GM18861 (cell line): ENCODE results near the gene ITGB8.
A peak's percentile ranks its signal among the peaks of the same experiment; 100 is the strongest.
"Not testable (repeated sequence)": the region's sequence is repeated elsewhere in the genome, so short reads cannot be mapped to it uniquely, and the experiment has no call there.

ENCODE experiments used
- ATAC-seq: cut with Tn5 transposase; IDR thresholded peaks from one replicate; pipeline ENCODE4 v1.9.1; 2021; ENCODE audit not compliant: unreplicated experiment

ITGB8 gene

DNA sequence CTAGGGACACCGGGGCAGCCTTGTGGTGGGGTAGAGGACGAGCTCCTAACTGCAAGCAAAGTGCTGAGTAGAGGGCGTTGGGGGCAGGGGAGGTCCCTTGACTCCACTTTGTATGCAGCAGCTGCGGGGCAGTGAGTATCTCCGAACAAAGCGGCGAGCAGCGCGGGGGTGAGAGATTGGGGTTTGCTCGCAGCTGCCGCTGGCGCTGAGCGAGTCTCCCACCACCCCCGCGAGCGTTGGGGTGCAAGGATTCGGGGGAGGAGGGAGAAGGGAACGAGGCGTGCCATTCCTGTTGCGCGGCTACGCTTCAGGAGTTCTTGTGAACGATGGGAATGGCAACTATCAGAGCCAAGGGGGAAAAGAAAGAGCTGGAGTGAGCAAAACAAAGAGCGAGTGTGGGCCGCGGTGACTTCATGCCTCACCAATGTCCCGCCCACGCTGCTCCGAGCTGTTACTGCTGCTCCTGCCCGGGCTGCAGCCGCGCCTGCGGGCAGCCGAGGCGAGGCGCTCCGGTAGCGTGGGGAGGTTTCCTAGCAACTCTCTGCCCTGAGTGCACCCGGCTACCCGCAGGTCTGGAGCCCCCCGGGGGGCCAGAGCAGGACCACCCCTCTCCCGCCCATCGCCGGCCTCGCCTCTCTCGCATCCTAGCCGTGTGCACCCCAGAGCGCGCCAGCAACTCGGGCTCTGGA lies at the start of gene ITGB8:
Gene ITGB8 (plus strand): TSS at position 662 of the 689 bp plus-strand sequence. CDS start 907 bp downstream, outside the sequence.
- ATAC-seq, result peak; percentile 36

DNA sequence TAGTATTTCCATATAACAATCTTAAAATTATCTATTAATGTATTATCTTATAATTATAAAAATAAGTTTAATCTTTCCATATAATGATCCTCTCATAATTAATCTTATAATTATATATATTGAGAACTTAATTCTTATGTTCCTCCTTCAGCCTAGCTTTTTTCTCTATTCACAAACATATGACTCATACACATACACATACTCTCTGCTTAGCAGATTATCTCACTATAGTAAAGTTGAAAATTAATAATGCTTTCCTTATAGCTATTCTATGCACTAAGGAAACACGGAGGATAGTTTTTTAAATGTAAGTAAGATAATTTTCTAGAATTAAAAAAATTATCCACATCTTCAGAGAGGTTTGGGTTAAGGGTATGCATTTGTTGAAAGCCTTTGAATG lies 47.7 kb upstream of the ITGB8 start:
- ATAC-seq, result no peak

DNA sequence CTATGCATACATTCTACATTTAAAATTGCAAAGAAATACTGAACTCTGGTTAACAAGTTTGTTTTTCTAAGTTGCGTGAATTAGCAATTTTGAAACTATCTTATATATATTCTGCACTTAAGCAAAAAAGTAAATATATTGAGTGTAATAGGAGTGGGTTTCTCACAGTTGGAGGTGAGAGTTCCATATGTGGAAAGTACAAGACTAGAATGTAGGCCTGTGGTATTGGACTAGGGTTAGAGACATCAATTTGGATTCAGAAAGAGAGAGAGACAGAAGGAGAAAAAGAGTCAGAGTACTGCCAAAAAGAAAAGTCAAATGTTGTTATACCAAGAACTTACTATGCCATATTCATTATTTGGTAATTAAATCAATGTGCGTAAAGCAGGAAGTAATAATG lies 47.3 kb upstream of the ITGB8 start:
- ATAC-seq, result no peak

DNA sequence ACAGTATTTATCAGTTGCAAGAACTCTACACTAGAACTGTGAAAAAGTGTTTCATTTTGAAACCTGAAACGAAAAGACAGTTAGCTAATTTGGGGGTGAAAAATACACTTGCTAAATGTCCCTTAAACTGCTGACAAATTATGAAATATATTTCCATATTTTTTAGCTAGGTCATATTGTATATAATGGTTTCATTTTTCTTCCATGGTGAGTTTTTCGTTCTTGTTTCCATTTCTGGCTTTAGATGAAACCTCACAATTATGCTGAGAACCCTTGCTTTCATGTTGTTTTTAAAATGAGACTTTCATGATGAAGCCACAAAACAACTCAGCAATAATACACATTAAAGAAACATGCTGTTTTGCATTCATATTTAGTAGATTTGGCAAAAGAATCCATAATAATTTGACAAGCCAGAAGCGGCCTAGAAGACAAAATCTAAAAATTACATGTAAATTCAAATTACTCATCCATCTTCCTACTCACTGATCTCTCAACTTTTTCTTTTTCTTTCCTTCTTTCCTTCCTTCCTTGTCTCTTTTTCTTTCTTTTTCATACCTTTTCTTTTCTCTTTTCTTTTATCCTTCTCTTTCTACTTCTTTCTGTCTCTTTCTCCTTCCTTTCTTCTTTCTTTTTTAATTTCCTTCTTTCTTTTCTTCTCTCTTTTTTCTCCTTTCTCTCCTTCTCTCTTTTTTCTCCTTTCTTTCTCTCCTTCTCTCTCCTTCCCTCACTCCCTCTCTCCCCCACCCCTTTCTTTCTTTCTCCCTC lies 46.5 kb upstream of the ITGB8 start:
- peak; percentile 35 for ATAC-seq

DNA sequence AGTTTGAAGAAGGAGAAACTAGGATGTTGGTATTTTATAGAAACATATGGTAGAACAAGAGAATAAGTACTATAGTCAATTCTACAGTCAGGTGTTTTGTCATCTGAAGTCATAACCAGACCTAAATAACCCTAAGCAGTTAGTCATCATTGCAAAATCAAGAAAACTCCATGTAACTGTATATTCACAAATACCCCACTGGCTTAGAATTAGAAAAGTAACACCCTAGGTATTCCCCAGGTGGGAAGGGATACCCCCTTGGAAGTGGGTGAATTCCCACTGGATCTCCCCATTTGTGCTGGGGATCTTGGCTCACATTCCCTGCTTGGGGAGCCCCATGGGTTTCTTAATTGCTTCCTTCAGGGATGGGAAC lies 45.9 kb upstream of the ITGB8 start:
- no peak for ATAC-seq

DNA sequence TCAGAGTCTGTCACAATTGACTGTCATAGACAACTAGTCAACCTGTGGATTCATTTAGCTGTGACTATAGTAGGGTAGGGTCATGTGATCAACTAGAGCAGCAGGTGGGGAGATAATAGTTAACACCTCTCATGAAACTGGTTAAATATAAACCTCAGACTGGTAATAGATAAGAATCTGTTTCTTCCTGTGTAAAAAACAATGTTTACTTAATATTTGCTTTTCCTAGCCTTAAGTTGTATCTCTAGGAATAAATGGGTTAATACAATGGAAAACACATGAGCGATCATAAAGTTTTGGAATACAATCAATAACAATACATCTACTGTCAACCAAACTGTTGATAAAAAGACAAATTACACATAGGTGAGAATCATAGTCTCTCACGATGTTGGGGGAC lies 43.4 kb upstream of the ITGB8 start:
- ATAC-seq, result peak; percentile 63

DNA sequence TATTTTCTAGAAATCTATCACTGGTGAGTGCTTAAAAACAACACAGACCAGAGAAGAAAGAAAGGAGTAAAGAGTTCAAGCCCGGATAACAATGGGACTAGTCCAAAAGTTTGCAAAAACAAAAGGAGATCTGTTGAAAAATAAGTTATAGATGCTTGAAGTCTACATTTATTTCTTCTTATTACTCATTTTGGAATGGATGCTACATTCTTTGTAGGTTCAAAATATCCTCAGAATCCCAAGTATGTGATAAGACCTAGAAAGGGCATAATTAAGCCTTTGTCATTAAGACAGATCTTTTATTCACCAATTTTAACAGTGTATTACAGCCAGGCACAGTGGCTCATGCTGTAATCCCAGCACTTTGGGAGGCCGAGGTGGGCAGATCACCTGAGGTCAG lies 42.7 kb upstream of the ITGB8 start:
- no peak for ATAC-seq

DNA sequence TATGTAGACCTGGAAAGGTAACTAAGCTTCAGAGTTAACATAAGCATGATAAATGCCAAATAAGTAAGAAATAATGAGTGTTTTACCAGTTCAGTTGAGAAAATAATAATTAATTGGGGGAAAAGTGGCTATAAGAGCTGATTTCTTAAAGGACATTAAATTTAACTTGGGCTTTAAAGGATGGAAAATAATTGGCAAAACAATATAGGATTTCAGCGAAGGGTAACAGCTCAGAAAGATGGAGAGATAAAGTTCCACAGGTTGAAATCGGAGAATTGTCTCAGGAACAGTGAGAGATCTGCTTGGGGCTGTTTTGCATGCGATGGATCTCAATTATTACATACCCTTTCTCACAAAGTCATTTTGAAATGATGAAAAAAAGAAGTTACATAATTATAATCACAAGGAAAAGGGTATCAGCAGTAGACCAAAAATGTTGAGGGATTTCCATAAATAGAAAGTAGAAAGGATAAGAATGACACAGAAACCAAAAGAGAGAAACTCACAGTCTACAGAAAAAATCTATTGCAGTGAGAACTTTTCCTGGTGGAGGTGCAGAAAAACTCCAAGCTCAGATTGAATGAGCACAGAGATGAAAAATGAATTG lies 40.1 kb upstream of the ITGB8 start:
- no peak for ATAC-seq

DNA sequence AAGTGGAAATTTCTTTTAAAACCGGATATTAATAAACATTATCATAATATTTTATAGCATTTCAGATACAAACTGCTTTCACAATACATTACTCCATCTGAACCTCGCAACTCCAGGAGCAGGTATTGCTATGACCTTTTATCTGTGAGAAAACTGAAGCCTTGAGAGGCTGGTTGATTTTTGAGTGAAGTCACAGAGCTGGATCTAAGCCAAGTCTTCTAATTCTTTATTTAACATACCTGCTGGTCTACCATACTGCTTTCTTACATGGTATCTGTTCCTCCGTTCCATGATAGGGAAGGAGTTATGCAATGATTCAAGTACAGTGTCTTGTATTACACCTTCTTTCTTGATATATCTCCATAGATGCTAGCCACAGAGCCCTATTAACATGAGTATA lies 37.4 kb upstream of the ITGB8 start:
- ATAC-seq, result no peak

DNA sequence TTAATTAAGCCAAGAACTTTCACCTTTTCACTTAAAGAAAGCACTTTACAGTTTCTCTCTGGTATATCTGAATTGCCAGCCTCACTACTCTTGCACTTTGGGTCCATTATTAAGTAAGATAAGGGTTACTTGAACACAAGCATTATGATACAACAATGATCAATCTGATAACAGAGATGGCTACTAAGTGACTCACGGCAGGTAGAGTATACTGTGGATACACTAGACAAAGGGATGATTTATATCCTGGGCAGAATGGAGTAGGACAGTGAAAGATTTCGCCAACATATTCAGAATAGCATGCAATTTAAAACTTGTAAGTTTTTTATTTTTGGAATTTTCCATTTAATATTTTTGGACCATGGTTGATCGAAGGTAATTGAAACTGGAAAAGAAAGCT lies 34.3 kb upstream of the ITGB8 start:
- ATAC-seq, result no peak

DNA sequence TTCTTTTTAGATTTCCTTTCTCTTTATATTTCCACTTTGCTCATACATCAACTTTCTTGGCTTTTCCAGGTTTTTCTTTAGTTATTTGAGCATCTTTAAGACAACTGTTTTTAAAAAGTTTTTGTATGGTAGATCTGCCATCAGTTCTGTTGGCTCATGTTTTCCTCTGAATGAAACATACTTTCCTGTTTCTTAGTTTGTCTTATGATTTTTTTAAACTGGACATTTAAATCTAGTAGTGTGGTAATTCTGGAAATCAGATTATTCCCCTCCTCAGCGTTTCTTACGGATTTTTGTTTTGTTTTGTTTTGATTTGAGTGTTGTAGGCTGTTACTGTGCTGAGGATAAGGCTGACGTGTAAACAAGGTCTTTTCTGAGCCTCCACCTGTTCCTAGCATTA lies 33.8 kb upstream of the ITGB8 start:
- ATAC-seq, result no peak

DNA sequence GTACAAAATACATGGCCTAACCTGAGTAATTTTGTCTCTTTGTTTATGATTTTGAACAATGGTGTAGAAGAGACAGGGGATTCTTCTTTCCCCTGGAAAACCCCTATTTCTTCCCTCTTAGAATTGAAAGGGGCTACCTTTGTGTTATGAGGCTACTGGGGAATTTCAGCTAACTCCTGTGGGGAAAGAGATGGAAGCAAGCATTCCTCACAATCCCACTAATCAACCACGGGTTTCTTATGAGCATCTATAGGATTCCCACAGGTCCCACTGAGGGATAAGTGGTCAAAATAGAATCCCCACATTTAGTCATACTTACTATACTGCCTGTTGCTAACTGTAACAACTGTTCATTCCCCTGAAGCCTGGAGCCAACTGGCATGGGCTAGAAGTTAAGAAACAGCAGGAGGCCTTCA lies 32.2 kb upstream of the ITGB8 start:
- no peak for ATAC-seq

DNA sequence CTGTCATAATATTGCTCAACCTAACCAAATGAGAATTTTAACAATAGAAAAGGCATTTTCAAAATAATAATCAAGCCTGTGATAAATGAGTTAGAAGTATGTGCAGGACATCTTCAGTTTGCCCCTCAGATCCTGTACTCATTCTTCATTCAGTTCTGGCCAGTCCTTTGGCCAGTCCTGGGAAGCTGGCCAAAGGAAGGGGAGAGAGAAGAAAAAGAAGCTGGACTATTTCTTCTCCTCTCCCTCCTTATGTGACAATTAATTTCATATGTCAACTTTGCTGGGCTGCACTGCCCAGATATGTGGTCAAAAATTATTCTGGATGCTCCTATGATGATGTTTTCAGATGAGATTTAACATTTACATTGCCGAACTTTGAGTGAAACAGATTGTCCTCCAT lies 31.6 kb upstream of the ITGB8 start:
- ATAC-seq, result no peak

DNA sequence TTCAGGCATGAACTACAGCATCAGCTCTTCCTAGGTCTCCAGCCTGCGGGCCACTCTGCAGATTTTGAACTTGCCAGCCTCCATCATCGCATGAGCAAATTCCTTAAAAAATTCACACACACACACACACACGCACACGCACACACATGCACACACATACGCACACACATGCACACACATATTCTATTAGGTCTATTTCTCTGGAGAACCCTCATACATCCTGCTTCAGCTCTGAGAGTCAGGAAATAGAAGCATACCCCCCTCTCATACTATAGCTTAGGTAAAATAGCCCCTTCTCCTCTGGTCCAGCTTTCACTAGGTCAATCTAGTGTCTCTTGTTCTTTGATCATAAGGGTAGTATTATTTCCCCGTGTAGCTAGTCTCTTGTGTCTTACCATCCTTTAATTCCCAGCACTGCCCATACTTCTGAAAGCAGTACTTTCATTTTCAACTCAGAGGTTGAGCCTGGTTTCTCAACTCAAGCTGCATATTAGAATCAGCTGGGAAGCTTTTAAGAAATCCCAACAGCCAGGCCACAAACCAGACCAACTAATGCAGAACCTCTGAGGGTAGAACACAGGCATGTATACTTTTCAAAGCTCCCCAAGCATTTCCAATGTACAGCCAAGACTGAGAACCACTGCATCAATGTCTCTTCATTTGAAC lies 30.9 kb upstream of the ITGB8 start:
- ATAC-seq, result peak; percentile 38

DNA sequence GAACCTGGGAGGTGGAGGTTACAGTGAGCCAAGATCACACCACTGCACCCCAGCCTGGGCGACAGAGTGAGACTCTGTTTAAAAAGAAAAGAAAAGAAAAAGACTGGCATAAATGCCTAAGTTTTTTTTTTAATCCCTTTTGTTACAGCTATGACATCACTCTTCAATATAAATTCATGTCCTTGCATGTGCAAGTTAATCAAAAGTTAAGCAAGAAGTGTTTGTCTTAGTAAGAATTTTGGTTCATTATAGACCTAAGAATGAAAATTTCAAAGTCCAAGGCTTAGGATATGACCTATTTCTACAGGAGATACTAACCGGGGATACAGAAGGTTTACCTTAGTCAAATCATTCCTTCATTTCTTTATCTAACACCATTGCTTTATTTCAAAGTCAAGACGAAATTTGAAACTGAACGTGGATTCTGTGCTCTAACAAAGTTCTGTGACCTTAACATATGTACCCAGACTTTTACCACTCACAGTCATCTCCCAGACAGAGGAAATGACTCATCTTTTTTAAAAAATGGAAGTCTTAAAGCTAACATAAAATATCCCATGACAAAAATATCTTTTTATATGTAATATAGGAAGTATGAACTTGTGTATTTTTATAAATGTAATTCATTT lies 29.3 kb upstream of the ITGB8 start:
- ATAC-seq, result peak; percentile 35

DNA sequence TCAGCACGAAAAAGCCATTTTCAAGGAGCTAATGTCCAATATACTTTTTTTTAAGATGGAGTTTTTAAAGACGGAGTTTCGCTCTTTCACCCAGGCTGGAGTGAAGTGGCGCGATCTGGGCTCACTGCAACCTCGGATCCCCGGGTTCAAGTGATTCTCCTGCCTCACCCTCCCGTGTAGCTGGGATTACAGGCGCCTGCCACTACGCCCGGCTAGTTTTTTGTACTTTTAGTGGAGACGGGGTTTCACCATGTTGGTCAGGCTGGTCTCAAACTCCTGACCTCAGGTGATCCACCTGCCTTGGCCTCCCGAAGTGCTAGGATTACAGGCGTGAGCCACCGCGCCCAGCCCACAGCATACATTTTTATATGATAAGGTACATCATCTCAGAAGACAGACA lies 28.4 kb upstream of the ITGB8 start:
- not testable (repeated sequence) for ATAC-seq

DNA sequence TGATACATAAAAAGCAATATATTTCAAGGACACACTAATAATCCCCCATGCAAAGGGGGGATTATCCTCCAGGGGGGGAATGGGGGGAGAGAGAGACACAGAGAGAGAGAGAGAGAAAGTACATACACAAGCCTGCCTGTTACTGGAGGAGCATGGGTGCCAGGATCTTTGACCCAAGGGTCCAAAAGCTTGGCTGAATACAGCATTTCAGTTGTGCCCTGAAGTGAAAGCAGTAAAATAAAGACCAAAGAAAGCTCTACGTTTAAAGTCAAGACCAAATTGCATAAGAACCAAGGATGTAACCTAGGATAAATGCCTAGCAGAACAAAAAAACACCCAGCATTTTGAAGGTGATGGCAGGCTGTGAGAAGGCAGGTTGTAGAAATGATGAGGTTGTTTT lies 27.8 kb upstream of the ITGB8 start:
- no peak for ATAC-seq

DNA sequence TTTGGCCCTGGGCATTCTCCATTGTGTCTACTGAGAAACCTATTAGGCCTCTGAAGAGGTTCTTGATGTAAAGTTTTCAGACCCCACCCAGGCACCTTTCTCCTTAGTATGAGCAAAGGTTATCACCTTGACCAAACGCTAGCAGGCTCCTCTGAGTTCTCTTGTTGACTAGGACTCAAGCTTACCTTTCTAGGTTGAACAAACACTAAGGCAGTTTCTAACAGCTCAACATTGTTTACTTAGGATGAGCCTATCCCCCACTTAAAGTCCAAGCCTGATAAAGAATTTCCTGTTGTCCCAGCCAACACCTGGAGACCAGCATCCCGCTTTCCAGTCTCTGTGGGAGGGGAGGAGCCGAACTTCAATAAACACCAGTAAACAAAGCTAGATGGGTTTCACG lies 26.3 kb upstream of the ITGB8 start:
- ATAC-seq, result no peak

DNA sequence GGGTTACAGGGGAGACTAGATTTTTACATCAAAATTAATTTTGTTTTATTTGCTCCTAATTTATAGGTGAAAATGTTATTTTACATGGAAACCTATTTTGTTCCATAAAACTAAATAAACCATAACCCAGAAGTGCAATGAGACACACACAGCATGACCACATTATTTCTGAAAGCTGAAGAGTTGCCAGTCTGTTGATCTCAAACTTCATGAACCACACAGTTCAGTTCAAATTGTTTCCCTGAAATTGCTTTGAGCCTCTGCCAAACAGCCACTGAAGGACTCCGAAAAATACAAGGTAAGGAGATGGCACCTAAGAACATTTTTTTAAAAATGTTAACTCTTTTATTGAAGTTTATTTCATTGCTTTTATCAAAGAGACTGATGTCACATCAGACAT lies 25.0 kb upstream of the ITGB8 start:
- ATAC-seq, result no peak

DNA sequence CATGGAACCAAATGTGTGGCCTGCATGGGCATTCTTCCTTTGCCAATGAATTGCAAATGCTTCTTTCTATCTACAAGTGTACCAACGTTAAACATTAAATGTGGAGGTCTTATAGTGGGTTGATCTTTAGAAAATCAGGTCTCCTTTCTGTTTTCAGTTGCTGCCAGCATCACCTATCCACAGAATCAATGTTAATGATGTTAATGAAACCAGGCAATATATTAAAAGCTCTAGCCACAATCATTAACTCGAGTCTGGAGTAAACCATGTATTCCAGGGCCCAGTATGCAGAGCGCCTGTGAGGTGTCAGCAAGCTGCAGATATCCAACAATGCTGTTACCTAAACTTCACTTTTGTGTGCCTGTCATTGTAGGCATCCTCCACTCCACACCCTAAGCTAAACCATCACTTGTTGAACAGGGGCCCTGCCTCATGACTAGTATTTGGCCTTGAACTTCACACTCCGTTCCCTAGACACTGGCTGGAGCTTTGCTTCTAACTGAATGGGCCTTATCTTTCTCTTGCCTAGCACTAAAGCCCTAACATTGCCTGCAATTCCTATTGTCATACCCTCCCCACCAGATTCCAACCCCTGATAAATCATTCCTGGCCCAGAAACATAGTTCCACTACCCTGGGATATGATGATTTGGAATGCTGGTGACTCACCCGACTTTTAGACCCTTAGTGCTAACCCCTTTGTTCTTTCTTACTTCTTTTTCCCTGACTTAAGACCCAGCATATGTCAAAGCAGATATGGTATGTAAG lies 24.3 kb upstream of the ITGB8 start:
- ATAC-seq, result no peak

DNA sequence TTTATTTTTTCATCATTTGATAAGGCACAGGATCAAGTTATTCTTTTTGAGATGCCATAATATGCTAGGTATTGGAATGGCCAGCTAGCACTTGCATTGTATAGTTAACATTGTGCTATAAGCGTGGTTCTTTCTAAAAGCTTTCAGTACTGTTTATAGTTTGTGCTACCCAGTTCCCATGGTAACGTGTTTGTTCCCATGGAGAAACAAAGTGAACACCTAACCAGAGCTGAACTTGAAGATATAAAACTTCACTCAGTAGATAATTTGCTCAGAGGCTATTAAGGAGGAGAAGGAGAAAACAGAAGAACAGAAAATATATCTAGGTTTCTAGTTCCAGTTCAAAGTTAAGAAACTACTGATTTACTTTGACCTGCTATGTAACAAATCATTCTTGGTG lies 23.6 kb upstream of the ITGB8 start:
- peak; percentile 66 for ATAC-seq
